Measurements from ENCODE around the gene OR2Y1.

Gene OR2Y1

DNA sequence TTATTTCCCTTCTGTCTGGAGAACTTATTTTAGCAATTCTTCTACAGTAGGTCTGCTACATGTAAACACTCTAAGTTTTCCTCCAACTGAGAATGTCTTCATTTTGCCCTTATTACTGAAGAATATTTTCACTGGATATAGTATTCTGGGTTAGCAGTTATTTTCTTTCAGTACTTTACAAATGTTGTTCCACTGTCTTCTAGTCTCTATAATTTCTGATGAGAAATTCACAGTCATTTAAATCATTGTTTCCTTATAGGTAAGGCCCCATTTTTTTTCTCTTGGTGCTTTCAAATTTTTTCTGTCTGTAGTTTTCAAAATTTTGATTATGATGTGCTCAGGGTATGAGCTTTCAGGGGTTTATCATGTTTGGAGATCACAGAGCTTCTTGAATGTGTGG, 32.0 kb upstream of the OR2Y1 start:
- Histone ChIP-seq H3K9me3 (ENCODE audit: control insufficient read depth, insufficient read depth, low read length) (no peaks in the 10 kb centered on the region), H3K9me2 (replicated peaks; ENCODE audit: control insufficient read depth, low read length) (no peaks in the 10 kb centered on the region), H3K36me3 (ENCODE audit: control insufficient read depth, low read length) (no peaks in the 10 kb centered on the region), H4K20me1 (ENCODE audit: control insufficient read depth, insufficient read depth, low read depth, low read length) (no peaks in the 10 kb centered on the region), H3K27ac (ENCODE audit: low read depth, low read length) (no peak overlapping the region), H3K4me2 (ENCODE audit: low read length) (no peak overlapping the region), H3K4me3 (ENCODE audit: low read length) (no peak overlapping the region), H3K4me1 (ENCODE audit: control insufficient read depth, low read length) (no peaks in the 10 kb centered on the region), H3F3A (ENCODE audit: control insufficient read depth, insufficient read depth) (no peaks in the 10 kb centered on the region), H3K27me3 (ENCODE audit: control insufficient read depth, low read length) (peaks cover 5% of the 10 kb centered on the region; the same call in 1 of the 2 replicates), H3K79me2 (ENCODE audit: control insufficient read depth, low read length) (no peaks in the 10 kb centered on the region)
- no peak for TF ChIP-seq CTCF (IDR thresholded peaks at IDR 0.05; ENCODE audit: low read depth, low read length, poor library complexity, severe bottlenecking)
- TF ChIP-seq EZH2phosphoT487 (IDR thresholded peaks at IDR 0.05; ENCODE audit: borderline replicate concordance, low read length), result no peak

GRCh38 chr5:180769821-180770220, 30.0 kb upstream of the OR2Y1 start:
- Histone ChIP-seq H3K9me3 (ENCODE audit: control insufficient read depth, insufficient read depth, low read length) (no peaks in the 10 kb centered on the region), H3K36me3 (ENCODE audit: control insufficient read depth, low read length) (no peaks in the 10 kb centered on the region)

DNA sequence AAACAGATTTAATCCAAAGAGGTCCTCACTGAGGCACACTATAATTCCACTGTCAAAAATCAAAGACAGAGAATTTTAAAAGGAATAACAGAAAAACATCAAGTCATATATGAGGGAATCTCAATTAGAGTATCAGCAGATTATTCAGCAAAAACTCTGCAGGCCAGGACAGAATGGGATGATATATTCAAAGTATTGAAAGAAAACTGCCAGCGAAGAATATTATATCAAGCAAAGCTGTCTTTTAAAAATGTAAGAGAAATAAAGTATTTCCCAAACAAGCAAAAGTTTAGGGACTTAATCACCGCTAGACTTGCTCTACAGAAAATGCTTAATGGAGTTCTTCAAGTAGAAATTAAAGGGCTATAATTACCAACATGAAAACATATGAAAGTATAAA, 15.7 kb upstream of the OR2Y1 start:
- H3K79me2 ChIP-seq (ENCODE audit: control insufficient read depth, low read length), result no peaks in the 10 kb centered on the region
- H4K20me1 ChIP-seq (ENCODE audit: control insufficient read depth, insufficient read depth, low read depth, low read length), result no peaks in the 10 kb centered on the region
- no peak for TF ChIP-seq EZH2phosphoT487 (IDR thresholded peaks at IDR 0.05; ENCODE audit: borderline replicate concordance, low read length)
- TF ChIP-seq CTCF (IDR thresholded peaks at IDR 0.05; ENCODE audit: low read depth, low read length, poor library complexity, severe bottlenecking), result no peak
- H3K4me3 ChIP-seq (ENCODE audit: low read length), result no peak overlapping the region
- no peaks in the 10 kb centered on the region for H3K9me2 ChIP-seq (replicated peaks; ENCODE audit: control insufficient read depth, low read length)
- no peak overlapping the region for H3K4me2 ChIP-seq (ENCODE audit: low read length)
- H3F3A ChIP-seq (ENCODE audit: control insufficient read depth, insufficient read depth), result no peaks in the 10 kb centered on the region
- no peaks in the 10 kb centered on the region for H3K9me3 ChIP-seq (ENCODE audit: control insufficient read depth, insufficient read depth, low read length)
- no peaks in the 10 kb centered on the region for H3K4me1 ChIP-seq (ENCODE audit: control insufficient read depth, low read length)
- H3K36me3 ChIP-seq (ENCODE audit: control insufficient read depth, low read length), result no peaks in the 10 kb centered on the region
- peaks cover 4% of the 10 kb centered on the region; the same call in 1 of the 2 replicates for H3K27me3 ChIP-seq (ENCODE audit: control insufficient read depth, low read length)
- H3K27ac ChIP-seq (ENCODE audit: low read depth, low read length), result no peak overlapping the region

More at GRCh38 chr5:180769821-180770220, 30.0 kb upstream of the OR2Y1 start:
- Histone ChIP-seq H3K4me1 (ENCODE audit: control insufficient read depth, low read length) (no peaks in the 10 kb centered on the region), H3K4me3 (ENCODE audit: low read length) (no peak overlapping the region), H3K27ac (ENCODE audit: low read depth, low read length) (no peak overlapping the region), H3K79me2 (ENCODE audit: control insufficient read depth, low read length) (no peaks in the 10 kb centered on the region), H3K4me2 (ENCODE audit: low read length) (no peak overlapping the region), H3K27me3 (ENCODE audit: control insufficient read depth, low read length) (peaks cover 5% of the 10 kb centered on the region; the same call in 1 of the 2 replicates), H3F3A (ENCODE audit: control insufficient read depth, insufficient read depth) (no peaks in the 10 kb centered on the region), H4K20me1 (ENCODE audit: control insufficient read depth, insufficient read depth, low read depth, low read length) (no peaks in the 10 kb centered on the region), H3K9me2 (replicated peaks; ENCODE audit: control insufficient read depth, low read length) (no peaks in the 10 kb centered on the region)
- TF ChIP-seq CTCF (IDR thresholded peaks at IDR 0.05; ENCODE audit: low read depth, low read length, poor library complexity, severe bottlenecking) (no peak), EZH2phosphoT487 (IDR thresholded peaks at IDR 0.05; ENCODE audit: borderline replicate concordance, low read length) (no peak)

All from DOHH2 (cell line).